Activated effector memory CD4-positive, alpha-beta T cell treated with Interleukin-2 at 50 U/mL for 16 hours (primary cell): ENCODE measurements around the gene TMEM119.
A peak's percentile ranks its signal among the peaks of the same experiment; 100 is the strongest.
"Not testable (repeated sequence)": the region's sequence is repeated elsewhere in the genome, so short reads cannot be mapped to it uniquely, and the experiment has no call there.

Source experiments
- DNase-seq: peaks from one replicate; pipeline ENCODE4 v3.0.0-alpha.2; 2020

Gene TMEM119

DNA sequence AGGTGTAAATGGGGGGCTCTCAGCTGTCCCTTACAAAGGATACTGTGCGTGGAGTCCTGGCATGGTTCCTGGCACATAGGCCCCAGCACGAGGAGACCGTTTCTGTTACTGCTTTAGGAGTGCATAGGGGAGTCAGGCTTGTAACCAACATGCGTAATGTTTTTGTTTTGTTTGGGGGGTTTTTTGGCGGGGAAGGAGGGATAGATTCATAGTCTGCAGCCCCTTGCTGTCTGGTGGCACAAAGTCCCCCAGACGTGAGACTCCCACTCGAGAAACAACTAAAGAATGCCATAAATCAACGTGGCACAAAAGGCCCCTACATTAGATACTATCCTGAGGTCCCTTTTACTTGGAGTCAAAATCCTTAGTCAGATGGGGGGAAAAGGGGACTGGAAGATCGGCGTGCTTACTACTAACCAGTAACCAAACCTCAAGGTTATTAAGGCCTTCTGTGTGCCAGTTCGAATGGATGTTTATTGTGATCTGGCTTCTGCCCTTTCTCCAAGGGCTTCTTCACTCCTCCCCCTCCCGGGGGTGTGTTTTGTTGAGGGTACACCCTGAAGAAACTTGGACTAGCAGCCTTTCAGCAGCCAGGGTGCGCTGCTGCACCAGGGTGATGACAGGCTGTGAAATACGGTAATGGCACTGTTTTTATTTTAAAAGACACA, 34.6 kb downstream of the TMEM119 start:
- peak; percentile 80 for DNase-seq

DNA sequence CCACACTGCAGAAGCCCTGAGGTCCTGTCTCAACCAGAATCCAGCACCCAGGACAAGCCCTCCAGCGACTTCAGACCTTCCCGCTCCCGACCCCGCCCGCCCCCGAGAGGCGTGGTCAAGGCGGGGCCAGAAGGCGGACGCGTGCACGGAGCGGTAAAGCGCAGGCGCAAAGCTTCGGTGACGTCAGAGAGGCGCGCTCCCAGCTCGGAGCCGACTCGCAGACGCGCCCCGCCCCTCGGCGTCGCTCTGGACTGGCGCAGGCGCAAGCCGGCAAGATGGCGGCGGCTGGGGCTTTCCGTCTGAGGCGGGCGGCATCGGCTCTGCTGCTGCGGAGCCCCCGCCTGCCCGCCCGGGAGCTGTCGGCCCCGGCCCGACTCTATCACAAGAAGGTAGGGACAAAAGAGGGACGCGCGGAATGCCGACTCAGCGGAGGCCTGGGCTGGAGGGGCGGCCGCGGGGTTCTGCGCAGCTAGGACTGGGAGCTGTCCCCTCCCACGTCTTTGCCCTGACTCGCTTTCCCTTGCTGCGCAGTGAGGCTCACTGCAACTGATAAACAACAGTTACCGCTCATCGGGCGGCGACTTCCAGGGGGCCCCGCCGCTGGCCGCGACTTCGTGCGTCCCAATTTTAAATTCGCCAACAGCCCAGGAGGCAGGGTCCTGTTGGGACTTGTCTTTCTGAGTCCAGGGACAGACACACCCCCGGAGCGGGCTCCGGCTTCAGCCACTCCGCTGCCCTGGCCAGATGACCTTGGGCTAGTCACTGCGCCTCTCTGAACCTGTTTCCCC, 35.3 kb downstream of the TMEM119 start, which contains the start of gene ISCU:
Gene ISCU (plus strand): TSS at position 249 of the 788 bp plus-strand sequence. CDS start 27 bp downstream, at position 276.
- peak; percentile 98 for DNase-seq

DNA sequence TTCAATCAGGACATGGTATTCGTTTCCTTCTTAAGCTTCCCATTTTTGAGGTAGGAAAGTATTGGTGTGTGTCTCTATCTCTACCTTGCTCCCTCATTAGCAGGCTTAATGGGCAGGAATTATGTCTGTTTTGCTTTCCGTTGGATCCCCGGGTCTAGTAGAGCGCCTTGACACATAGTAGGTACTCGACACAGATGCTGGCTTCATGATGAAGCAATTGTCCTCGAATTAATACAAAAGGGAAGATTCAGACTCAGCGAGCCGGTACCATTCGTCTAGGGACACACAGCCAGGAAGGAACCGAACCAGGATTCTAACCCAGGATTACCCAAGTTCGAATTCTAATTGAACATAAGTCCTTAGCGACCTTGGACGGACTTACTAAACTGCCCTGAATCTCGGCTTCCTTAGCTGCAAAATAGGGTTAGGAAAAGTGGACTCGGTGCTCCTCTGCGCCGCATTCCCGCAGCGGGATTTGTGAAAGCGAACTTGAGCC, 36.0 kb downstream of the TMEM119 start:
- no peak for DNase-seq

DNA sequence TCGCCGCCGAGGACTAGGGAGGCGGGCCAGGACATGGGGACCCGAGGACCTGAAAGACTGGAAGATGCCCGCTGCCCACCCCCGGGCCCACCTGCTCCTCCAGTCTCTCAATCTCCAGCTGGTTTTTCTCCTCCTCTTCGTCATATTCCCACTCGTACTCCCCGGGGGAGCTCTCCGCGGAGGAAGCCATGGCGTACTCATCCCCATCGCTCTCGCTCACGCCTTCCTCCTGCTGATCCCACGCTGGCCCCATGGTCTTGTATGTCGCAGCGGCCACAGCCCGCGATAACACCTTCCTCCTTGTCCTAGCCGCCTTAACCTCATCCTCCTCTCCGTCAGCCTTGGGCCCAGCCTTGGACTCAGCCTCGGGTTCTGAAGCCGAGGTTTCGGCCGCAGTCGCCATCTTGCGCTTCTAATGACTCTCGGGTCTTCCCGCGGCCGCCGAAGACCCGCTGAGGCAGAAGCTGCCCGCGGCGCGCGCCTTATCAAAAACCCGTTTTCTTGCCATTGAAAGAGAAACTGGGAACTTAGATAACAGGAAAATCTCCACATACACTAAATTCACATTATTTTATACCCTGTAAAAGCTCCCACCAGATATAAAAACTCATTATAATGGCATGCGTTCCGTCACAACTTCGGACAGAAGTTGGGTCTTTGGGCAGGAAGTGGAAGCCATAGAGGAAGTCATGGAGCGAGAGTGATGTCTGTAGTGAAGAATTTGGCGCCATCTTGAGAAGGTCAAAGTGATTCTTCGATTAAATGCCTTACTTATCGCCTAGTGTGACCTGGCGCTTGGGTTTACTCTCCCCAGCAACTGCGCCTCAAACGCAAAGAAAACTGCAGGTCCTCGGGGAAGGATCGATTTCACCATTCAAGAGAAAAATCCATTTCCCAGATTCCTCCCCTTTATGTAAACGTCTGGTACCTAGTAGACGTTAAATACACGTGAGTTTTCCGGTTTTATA, 36.8 kb downstream of the TMEM119 start, which contains the start of gene SART3:
Gene SART3 (minus strand): TSS at position 422 of the 968 bp plus-strand sequence. CDS start 19 bp downstream, at position 403.
- DNase-seq = peak; percentile 74

DNA sequence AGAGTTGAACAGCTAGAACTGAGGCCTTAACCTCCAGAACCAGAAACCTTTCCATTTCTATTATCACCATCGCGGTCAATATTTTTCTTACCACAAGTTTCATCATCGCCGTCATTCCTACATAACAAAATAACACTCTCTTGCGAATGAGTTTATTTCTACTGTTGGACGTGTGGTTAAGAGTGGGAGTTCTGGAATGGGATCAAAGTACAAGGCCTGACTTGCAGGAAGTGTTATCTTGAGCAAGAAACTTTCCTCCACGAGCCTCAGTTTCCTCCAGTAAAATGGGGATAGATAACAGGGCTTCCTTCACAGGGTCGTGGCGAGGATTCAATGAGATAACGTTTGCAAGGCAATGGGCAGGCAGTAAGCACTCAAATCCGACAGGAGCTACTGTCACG, 37.6 kb downstream of the TMEM119 start:
- DNase-seq = no peak

DNA sequence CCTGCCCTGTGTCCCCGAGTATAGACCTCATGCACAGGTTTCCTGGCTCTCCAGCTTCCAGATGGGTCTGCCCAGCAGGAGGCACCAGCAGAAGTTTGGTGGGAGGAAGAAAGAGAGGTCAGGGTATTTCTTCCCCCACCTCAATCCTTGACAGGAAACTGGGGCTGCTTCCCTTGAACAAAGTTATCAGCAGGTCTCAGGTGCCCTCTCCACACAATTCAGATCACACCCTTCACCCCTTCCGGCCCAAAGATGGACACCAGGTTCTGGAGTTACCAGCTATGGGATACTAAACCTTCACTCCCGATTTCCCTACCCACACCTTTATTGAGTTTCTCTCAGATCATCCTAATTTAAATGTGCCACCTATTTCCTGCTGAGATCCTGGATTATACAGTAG, 38.1 kb downstream of the TMEM119 start:
- no peak for DNase-seq

DNA sequence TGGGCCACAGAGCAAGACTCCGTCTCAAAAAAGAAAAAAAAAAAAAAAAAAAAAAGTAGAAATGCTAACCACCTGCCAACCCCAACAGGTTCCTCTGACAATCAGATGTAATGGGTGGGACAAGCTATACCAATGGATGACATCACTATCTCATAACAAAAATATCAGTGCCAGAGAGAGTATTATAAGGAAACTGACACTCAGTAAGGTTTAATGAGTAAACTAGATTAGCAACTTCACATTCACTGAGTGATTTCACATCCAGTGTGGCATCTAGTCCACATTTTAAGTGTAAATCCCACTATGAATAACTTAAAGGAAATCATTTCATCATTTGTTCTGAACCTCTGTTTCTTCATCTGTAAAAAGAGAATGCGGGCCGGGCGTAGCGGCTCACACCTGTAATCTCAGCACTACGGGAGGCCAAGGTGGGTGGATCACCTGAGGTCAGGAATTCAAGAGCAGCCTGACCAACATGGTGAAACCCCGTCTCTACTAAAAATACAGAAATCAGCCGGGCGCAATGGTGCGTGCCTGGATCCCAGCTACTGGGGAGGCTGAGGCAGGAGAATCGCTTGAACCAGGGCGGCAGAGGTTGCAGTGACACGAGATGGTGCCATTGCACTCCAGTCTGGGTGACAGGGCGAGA, 38.8 kb downstream of the TMEM119 start:
- DNase-seq = no peak

DNA sequence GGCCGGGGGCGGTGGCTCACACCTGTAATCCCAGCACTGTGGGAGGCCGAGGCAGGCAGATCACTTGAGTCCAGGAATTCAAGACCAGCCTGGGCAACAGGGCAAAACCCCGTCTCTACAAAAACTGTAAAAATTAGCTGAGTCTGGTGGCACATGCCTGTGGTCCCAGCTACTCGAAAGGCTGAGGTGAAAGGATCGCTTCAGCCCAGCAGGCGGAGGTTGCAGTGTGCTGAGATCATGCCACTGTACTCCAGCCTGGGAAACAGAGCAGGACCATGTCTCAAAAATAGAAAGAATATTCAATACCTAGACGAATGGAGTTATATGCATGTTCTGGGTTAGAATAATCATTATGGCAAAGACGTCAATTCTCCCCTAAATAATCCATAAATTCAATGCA, 42.5 kb downstream of the TMEM119 start:
- not testable (repeated sequence) for DNase-seq

DNA sequence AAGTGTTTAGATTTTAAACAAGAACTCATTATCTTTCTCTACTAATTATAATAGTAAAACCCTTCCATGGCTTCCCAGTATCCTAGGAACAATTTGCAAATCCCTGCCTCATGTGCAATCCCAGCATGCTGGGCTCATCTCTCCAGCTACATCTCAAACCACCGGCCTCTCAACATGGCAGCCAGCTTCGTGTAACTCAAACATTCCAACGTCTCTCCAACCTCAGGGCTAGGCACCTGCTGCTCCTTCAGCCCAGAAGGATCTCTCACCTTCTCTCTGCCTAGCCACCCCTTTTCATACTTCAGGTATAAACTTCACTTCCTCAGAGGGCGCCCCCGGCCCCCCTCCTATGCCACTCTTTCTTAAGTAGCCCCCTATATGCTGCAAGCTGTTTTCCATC, 44.1 kb downstream of the TMEM119 start:
- DNase-seq = no peak

DNA sequence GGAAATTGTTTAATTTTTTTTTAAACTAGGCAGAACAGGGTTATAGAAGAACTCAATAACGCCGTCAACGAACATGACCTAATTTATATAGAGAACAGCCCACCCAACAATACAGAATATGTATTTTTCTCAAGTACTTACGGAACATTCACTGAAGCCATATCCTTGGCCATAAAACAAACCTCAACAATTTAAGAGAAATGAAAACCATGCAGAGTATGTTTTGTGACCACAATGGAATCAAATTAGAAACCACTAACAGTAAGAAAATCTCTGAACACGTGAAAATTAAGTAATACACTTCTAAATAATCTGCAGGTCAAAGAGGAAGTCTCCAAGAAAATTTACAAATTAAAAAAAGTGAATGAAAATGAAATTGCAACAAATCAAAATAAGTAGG, 46.3 kb downstream of the TMEM119 start:
- DNase-seq = no peak

DNA sequence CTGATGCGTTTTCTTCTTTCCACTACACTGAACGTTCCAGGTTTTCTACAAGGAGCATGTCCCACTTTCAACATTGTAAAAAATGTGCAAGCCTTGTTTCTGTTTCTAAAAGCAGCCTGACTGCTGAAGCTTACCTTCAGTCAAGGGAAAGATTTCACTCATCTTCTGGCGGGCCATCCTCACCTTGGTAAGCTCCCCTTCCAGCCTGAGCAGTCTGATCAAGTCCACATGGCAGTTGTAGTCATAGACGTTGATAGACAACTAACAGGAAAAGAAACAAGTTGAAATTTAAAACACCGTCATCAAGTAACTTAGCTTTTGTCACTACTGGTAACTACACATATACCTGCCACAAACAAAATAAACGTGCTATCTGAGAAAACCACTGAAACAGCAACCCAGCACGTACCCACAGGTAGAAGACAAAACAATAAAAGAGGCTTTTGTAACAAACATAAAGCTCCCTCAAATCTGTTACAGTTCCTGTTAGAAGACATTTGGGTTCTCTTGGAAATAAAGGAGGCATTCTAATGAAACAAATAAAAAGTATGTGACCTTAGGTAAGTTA, 48.8 kb downstream of the TMEM119 start:
- no peak for DNase-seq

DNA sequence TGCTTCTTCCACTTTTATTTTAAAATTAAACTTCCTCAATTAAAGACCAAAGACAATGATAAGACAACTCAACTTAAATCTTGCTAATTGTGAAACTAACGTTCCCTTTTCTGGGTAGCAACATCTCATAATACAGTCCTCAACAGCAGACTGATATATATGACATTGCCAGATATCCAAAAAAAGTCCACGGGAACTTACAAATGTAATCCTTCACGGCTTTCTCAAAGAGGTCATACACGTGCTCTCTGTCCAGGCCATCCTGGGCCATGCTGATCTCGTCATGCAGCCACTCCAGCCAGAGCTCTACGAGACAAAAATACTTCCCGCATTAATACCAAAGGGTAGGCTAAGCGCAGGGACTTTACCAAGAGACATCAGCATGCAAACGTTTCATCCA, 50.2 kb downstream of the TMEM119 start:
- no peak for DNase-seq

DNA sequence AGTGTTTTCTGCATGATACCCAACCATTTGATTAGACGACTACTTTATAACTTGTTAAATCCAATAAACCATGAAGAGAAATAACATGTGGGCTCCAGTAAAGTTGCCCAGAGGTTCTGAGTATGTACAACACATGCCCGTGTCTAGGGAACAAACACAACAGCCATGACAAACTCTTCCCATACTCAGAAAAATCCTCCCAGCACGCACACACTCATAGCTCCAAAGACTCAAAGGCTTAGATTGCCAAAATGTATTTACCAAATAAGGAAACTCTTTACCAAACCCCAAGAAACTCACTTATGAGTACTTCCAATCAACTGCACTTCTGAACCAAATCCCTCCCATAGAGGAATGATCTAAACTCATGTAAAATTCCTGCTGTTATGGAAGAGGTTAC, 54.2 kb downstream of the TMEM119 start:
- DNase-seq = no peak

DNA sequence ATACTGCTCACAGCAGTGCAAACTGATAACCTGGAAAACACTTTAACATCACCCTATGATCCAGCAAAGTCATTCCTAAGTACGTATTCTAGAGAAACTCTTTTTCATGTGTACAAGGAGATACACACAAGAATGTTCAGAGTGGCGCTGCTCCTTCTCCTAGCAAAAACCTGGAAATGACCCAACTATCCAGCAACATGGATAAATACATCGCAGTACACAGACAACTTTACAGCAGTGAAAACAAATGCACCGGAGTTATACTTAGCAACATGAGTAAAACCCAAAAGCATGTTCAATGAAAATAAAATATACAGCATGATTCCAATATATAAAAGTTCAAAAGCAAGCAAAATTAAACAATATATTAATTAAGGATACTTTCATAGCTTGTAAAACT, 55.6 kb downstream of the TMEM119 start:
- no peak for DNase-seq
